ENCODE results near the gene C11orf24.
"Not testable (repeated sequence)": the region's sequence is repeated elsewhere in the genome, so short reads cannot be mapped to it uniquely, and the experiment has no call there.

Gene C11orf24

GRCh38 chr11:68299517-68299879 lies 27.7 kb upstream of the C11orf24 start:
- H3K9ac ChIP-seq (ENCODE audit: low read length in 5 of 5); H3K4me3 ChIP-seq (ENCODE audit: low read depth in 1 of 5, low read length in 5 of 5); H3K27ac ChIP-seq (ENCODE audit: low read depth, low read length); H3K27me3 ChIP-seq (ENCODE audit: control insufficient read depth in 5 of 5, insufficient read depth in 4 of 5, low read length in 5 of 5); H3K9me3 ChIP-seq (ENCODE audit: control insufficient read depth in 5 of 5, low read length in 5 of 5); H3K36me3 ChIP-seq (ENCODE audit: control insufficient read depth in 5 of 5, insufficient read depth in 5 of 5, low read length in 5 of 5): not testable (repeated sequence)
- peaks cover 3 to 47% (median 40%) of the 10 kb centered on the region in 5 donors for H3K4me1 ChIP-seq (ENCODE audit: control insufficient read depth in 5 of 5, insufficient read depth in 5 of 5, low read length in 5 of 5)

GRCh38 chr11:68298659-68299516 lies 27.1 kb upstream of the C11orf24 start:
- no peak overlapping the region for H3K27ac ChIP-seq (ENCODE audit: low read depth, low read length)
- peak overlapping the region in 1 of 5 donors; percentile 35 for H3K9ac ChIP-seq (ENCODE audit: low read length in 5 of 5)
- H3K36me3 ChIP-seq (ENCODE audit: control insufficient read depth in 5 of 5, insufficient read depth in 5 of 5, low read length in 5 of 5) = no peaks in the 10 kb centered on the region
- H3K4me3 ChIP-seq (ENCODE audit: low read depth in 1 of 5, low read length in 5 of 5) = no peak overlapping the region
- H3K4me1 ChIP-seq (ENCODE audit: control insufficient read depth in 5 of 5, insufficient read depth in 5 of 5, low read length in 5 of 5) = peaks cover 3 to 41% (median 34%) of the 10 kb centered on the region in 5 donors
- H3K27me3 ChIP-seq (ENCODE audit: control insufficient read depth in 5 of 5, insufficient read depth in 4 of 5, low read length in 5 of 5) = no peaks in the 10 kb centered on the region
- no peaks in the 10 kb centered on the region for H3K9me3 ChIP-seq (ENCODE audit: control insufficient read depth in 5 of 5, low read length in 5 of 5)

GRCh38 chr11:68297812-68298658 lies 26.3 kb upstream of the C11orf24 start:
- Histone ChIP-seq H3K36me3 (ENCODE audit: control insufficient read depth in 5 of 5, insufficient read depth in 5 of 5, low read length in 5 of 5) (no peaks in the 10 kb centered on the region), H3K9ac (ENCODE audit: low read length in 5 of 5) (peak overlapping the region in 1 of 5 donors; percentile 35), H3K4me3 (ENCODE audit: low read depth in 1 of 5, low read length in 5 of 5) (peak overlapping the region in 2 of 5 donors; percentile 38 to 40), H3K27ac (ENCODE audit: low read depth, low read length) (no peak overlapping the region), H3K9me3 (ENCODE audit: control insufficient read depth in 5 of 5, low read length in 5 of 5) (no peaks in the 10 kb centered on the region), H3K4me1 (ENCODE audit: control insufficient read depth in 5 of 5, insufficient read depth in 5 of 5, low read length in 5 of 5) (peaks cover 2 to 32% (median 28%) of the 10 kb centered on the region in 5 donors), H3K27me3 (ENCODE audit: control insufficient read depth in 5 of 5, insufficient read depth in 4 of 5, low read length in 5 of 5) (no peaks in the 10 kb centered on the region)

GRCh38 chr11:68297494-68297811 lies 25.7 kb upstream of the C11orf24 start:
- Histone ChIP-seq H3K27ac (ENCODE audit: low read depth, low read length) (no peak overlapping the region), H3K9me3 (ENCODE audit: control insufficient read depth in 5 of 5, low read length in 5 of 5) (no peaks in the 10 kb centered on the region), H3K4me3 (ENCODE audit: low read depth in 1 of 5, low read length in 5 of 5) (peak overlapping the region in 3 of 5 donors; percentile 36 to 40 (median 38)), H3K9ac (ENCODE audit: low read length in 5 of 5) (no peak overlapping the region), H3K36me3 (ENCODE audit: control insufficient read depth in 5 of 5, insufficient read depth in 5 of 5, low read length in 5 of 5) (no peaks in the 10 kb centered on the region), H3K27me3 (ENCODE audit: control insufficient read depth in 5 of 5, insufficient read depth in 4 of 5, low read length in 5 of 5) (no peaks in the 10 kb centered on the region), H3K4me1 (ENCODE audit: control insufficient read depth in 5 of 5, insufficient read depth in 5 of 5, low read length in 5 of 5) (peaks cover 1 to 26% (median 22%) of the 10 kb centered on the region in 5 donors)

GRCh38 chr11:68297052-68297378 lies 25.2 kb upstream of the C11orf24 start:
- peak overlapping the region in 1 of 5 donors; percentile 36 for H3K4me3 ChIP-seq (ENCODE audit: low read depth in 1 of 5, low read length in 5 of 5)
- H3K36me3 ChIP-seq (ENCODE audit: control insufficient read depth in 5 of 5, insufficient read depth in 5 of 5, low read length in 5 of 5) = no peaks in the 10 kb centered on the region
- no peaks in the 10 kb centered on the region for H3K9me3 ChIP-seq (ENCODE audit: control insufficient read depth in 5 of 5, low read length in 5 of 5)
- no peak overlapping the region for H3K9ac ChIP-seq (ENCODE audit: low read length in 5 of 5)
- H3K4me1 ChIP-seq (ENCODE audit: control insufficient read depth in 5 of 5, insufficient read depth in 5 of 5, low read length in 5 of 5) = peaks cover 1 to 22% (median 20%) of the 10 kb centered on the region in 5 donors
- no peak overlapping the region for H3K27ac ChIP-seq (ENCODE audit: low read depth, low read length)
- no peaks in the 10 kb centered on the region for H3K27me3 ChIP-seq (ENCODE audit: control insufficient read depth in 5 of 5, insufficient read depth in 4 of 5, low read length in 5 of 5)

- H3K27me3 ChIP-seq (ENCODE audit: control insufficient read depth in 5 of 5, insufficient read depth in 4 of 5, low read length in 5 of 5) = no peaks in the 10 kb centered on the region
- no peak overlapping the region for H3K9ac ChIP-seq (ENCODE audit: low read length in 5 of 5)
- peaks cover 1 to 22% (median 20%) of the 10 kb centered on the region in 5 donors for H3K4me1 ChIP-seq (ENCODE audit: control insufficient read depth in 5 of 5, insufficient read depth in 5 of 5, low read length in 5 of 5)
- H3K9me3 ChIP-seq (ENCODE audit: control insufficient read depth in 5 of 5, low read length in 5 of 5) = no peaks in the 10 kb centered on the region
- H3K27ac ChIP-seq (ENCODE audit: low read depth, low read length) = no peak overlapping the region
- no peaks in the 10 kb centered on the region for H3K36me3 ChIP-seq (ENCODE audit: control insufficient read depth in 5 of 5, insufficient read depth in 5 of 5, low read length in 5 of 5)
- no peak overlapping the region for H3K4me3 ChIP-seq (ENCODE audit: low read depth in 1 of 5, low read length in 5 of 5)
These were observed 24.7 kb upstream of the C11orf24 start for GRCh38 chr11:68296344-68297051.

GRCh38 chr11:68295940-68296339 lies 24.2 kb upstream of the C11orf24 start:
- Histone ChIP-seq H3K4me3 (ENCODE audit: low read depth in 1 of 5, low read length in 5 of 5) (no peak overlapping the region), H3K27me3 (ENCODE audit: control insufficient read depth in 5 of 5, insufficient read depth in 4 of 5, low read length in 5 of 5) (no peaks in the 10 kb centered on the region), H3K27ac (ENCODE audit: low read depth, low read length) (no peak overlapping the region), H3K36me3 (ENCODE audit: control insufficient read depth in 5 of 5, insufficient read depth in 5 of 5, low read length in 5 of 5) (no peaks in the 10 kb centered on the region), H3K9me3 (ENCODE audit: control insufficient read depth in 5 of 5, low read length in 5 of 5) (no peaks in the 10 kb centered on the region), H3K4me1 (ENCODE audit: control insufficient read depth in 5 of 5, insufficient read depth in 5 of 5, low read length in 5 of 5) (peaks cover 1 to 22% (median 20%) of the 10 kb centered on the region in 5 donors), H3K9ac (ENCODE audit: low read length in 5 of 5) (no peak overlapping the region)

- H3K27me3 ChIP-seq (ENCODE audit: control insufficient read depth in 5 of 5, insufficient read depth in 4 of 5, low read length in 5 of 5) = no peaks in the 10 kb centered on the region
- H3K36me3 ChIP-seq (ENCODE audit: control insufficient read depth in 5 of 5, insufficient read depth in 5 of 5, low read length in 5 of 5) = no peaks in the 10 kb centered on the region
- H3K9ac ChIP-seq (ENCODE audit: low read length in 5 of 5) = no peak overlapping the region
- H3K4me1 ChIP-seq (ENCODE audit: control insufficient read depth in 5 of 5, insufficient read depth in 5 of 5, low read length in 5 of 5) = peaks cover 1 to 22% (median 20%) of the 10 kb centered on the region in 5 donors
- H3K27ac ChIP-seq (ENCODE audit: low read depth, low read length) = no peak overlapping the region
- no peak overlapping the region for H3K4me3 ChIP-seq (ENCODE audit: low read depth in 1 of 5, low read length in 5 of 5)
- no peaks in the 10 kb centered on the region for H3K9me3 ChIP-seq (ENCODE audit: control insufficient read depth in 5 of 5, low read length in 5 of 5)
These were observed 23.5 kb upstream of the C11orf24 start for GRCh38 chr11:68295271-68295670.

- Histone ChIP-seq H3K27me3 (ENCODE audit: control insufficient read depth in 5 of 5, insufficient read depth in 4 of 5, low read length in 5 of 5) (no peaks in the 10 kb centered on the region), H3K4me3 (ENCODE audit: low read depth in 1 of 5, low read length in 5 of 5) (no peak overlapping the region), H3K36me3 (ENCODE audit: control insufficient read depth in 5 of 5, insufficient read depth in 5 of 5, low read length in 5 of 5) (no peaks in the 10 kb centered on the region), H3K9me3 (ENCODE audit: control insufficient read depth in 5 of 5, low read length in 5 of 5) (peaks cover 0 to 6% (median 0%) of the 10 kb centered on the region in 5 donors), H3K27ac (ENCODE audit: low read depth, low read length) (no peak overlapping the region), H3K4me1 (ENCODE audit: control insufficient read depth in 5 of 5, insufficient read depth in 5 of 5, low read length in 5 of 5) (peaks cover 1 to 16% (median 14%) of the 10 kb centered on the region in 5 donors), H3K9ac (ENCODE audit: low read length in 5 of 5) (no peak overlapping the region)
These were observed 21.9 kb upstream of the C11orf24 start for GRCh38 chr11:68293708-68294107.
